Upper lobe of right lung (tissue), 1 donor: ENCODE results near the gene SMARCA2. TPM values are rescaled to one million over a fixed set of nuclear protein-coding genes. Genes with fewer than 3 reads are reported as not detected.

ENCODE experiments used
- ATAC-seq: fragments of 200-7000 bp; cut with Tn5 transposase; one replicate; pipeline ENCODE4 v1.9.1; 2020; ENCODE audit warnings: mild to moderate bottlenecking, moderate library complexity
- DNase-seq: peaks from one replicate; pipeline ENCODE4 v3.0.0-alpha.2; 2020
- H3K27ac ChIP-seq: fragments of 200-600 bp; one replicate; pipeline ENCODE4 v1.8.0; 2022
- H3K27me3 ChIP-seq: fragments of 200-600 bp; one replicate; pipeline ENCODE4 v1.8.0; 2022; ENCODE audit warnings: mild to moderate bottlenecking
- H3K36me3 ChIP-seq: fragments of 200-600 bp; one replicate; pipeline ENCODE4 v1.8.0; 2022
- H3K4me1 ChIP-seq: fragments of 200-600 bp; one replicate; pipeline ENCODE4 v1.8.0; 2022
- H3K4me3 ChIP-seq: fragments of 200-600 bp; one replicate; pipeline ENCODE4 v1.8.0; 2022; ENCODE audit warnings: mild to moderate bottlenecking
- H3K9me3 ChIP-seq: fragments of 200-600 bp; one replicate; pipeline ENCODE4 v1.8.0; 2022
- CTCF ChIP-seq: fragments of 200-600 bp; IDR thresholded peaks from one replicate; pipeline ENCODE4 v1.8.0; 2022; ENCODE audit warnings: antibody characterized with exemption
- intact Hi-C: fragments of 100-400 bp; cut with DNase I; formaldehyde crosslinking; loops from one replicate; pipeline ENCODE4 v1.11.0; 2022
- total RNA-seq: library from RNA; stranded (reverse); fragmentation: NEBNext Ultra II Directional; extraction: Animal tissue kit (Norgen Biotek cat#: 25700); gene quantifications from one replicate; pipeline ENCODE4 v1.2.1, GENCODE V29; 2021
- donor health status: DM: no; HTN: yes; CAD: no; lungs with severe emphysema.

The SMARCA2 gene
- total RNA-seq, 1 donor from 2014 or later, result 147 TPM

GRCh38 chr9:2163231-2163885, 148.2 kb downstream of the SMARCA2 start:
- DNase-seq (no peak), ATAC-seq (no peak)
- intact Hi-C loops, result no loop called here
- Histone ChIP-seq H3K27ac (no peak overlapping the region), H3K36me3 (peaks cover 23% of the 10 kb centered on the region), H3K9me3 (no peaks in the 10 kb centered on the region), H3K4me1 (peaks cover 13% of the 10 kb centered on the region), H3K4me3 (no peak overlapping the region), H3K27me3 (no peaks in the 10 kb centered on the region)
- TF ChIP-seq CTCF, result no peak

- ATAC-seq (no peak), DNase-seq (no peak)
- H3K9me3 ChIP-seq, result no peaks in the 10 kb centered on the region
- no peak for TF ChIP-seq CTCF
- intact Hi-C loops, result no loop called here
- H3K4me3 ChIP-seq, result no peak overlapping the region
- H3K27me3 ChIP-seq, result no peaks in the 10 kb centered on the region
- peaks cover 32% of the 10 kb centered on the region for H3K36me3 ChIP-seq
- H3K4me1 ChIP-seq, result peaks cover 7% of the 10 kb centered on the region
- H3K27ac ChIP-seq, result no peak overlapping the region
Measured at GRCh38 chr9:2164268-2164667, 149.1 kb downstream of the SMARCA2 start.

GRCh38 chr9:2166203-2166602, 151.1 kb downstream of the SMARCA2 start:
- no peak for TF ChIP-seq CTCF
- ATAC-seq, result no peak
- DNase-seq, result no peak
- H3K4me3 ChIP-seq, result no peak overlapping the region
- no peaks in the 10 kb centered on the region for H3K27me3 ChIP-seq
- peaks cover 49% of the 10 kb centered on the region for H3K36me3 ChIP-seq
- intact Hi-C loops, result no loop called here
- H3K9me3 ChIP-seq, result no peaks in the 10 kb centered on the region
- H3K4me1 ChIP-seq, result no peaks in the 10 kb centered on the region
- no peak overlapping the region for H3K27ac ChIP-seq

- H3K4me1 ChIP-seq, result no peaks in the 10 kb centered on the region
- no peak overlapping the region for H3K4me3 ChIP-seq
- intact Hi-C loops, result no loop called here
- TF ChIP-seq CTCF, result no peak
- H3K27ac ChIP-seq, result no peak overlapping the region
- no peaks in the 10 kb centered on the region for H3K9me3 ChIP-seq
- ATAC-seq, result no peak
- peaks cover 46% of the 10 kb centered on the region for H3K36me3 ChIP-seq
- DNase-seq, result no peak
- no peaks in the 10 kb centered on the region for H3K27me3 ChIP-seq
Measured at GRCh38 chr9:2169035-2169434, 153.9 kb downstream of the SMARCA2 start.

GRCh38 chr9:2170722-2171121, 155.6 kb downstream of the SMARCA2 start:
- Histone ChIP-seq H3K4me1 (no peaks in the 10 kb centered on the region), H3K36me3 (peaks cover 46% of the 10 kb centered on the region), H3K27me3 (no peaks in the 10 kb centered on the region), H3K27ac (no peak overlapping the region), H3K9me3 (no peaks in the 10 kb centered on the region), H3K4me3 (no peak overlapping the region)
- DNase-seq (no peak), ATAC-seq (no peak)
- no peak for TF ChIP-seq CTCF
- intact Hi-C loops, result no loop called here

- H3K9me3 ChIP-seq, result no peaks in the 10 kb centered on the region
- intact Hi-C loops, result no loop called here
- TF ChIP-seq CTCF, result no peak
- H3K27me3 ChIP-seq, result no peaks in the 10 kb centered on the region
- DNase-seq (no peak), ATAC-seq (no peak)
- no peaks in the 10 kb centered on the region for H3K4me1 ChIP-seq
- peaks cover 39% of the 10 kb centered on the region for H3K36me3 ChIP-seq
- no peak overlapping the region for H3K4me3 ChIP-seq
- H3K27ac ChIP-seq, result no peak overlapping the region
Measured at GRCh38 chr9:2173170-2173569, 158.0 kb downstream of the SMARCA2 start.
